Right lung (tissue), 5 donors: ENCODE measurements around the gene SORCS3. TPM values are rescaled to one million over a fixed set of nuclear protein-coding genes. Genes with fewer than 3 reads are reported as not detected.

Source experiments
- DNase-seq, 2 donors: peaks; one replicate each; pipeline ENCODE4 v3.0.0-alpha.2; 2013
- polyA plus RNA-seq, 5 donors: library from polyadenylated mRNA; unstranded; fragments of 120-200 nt; gene quantifications; one replicate each; pipeline versions ENCODE4 v1.2.1 to v1.2.3, GENCODE V29; 2013; ENCODE audit warnings: inconsistent platforms in 1 of 5, low replicate concordance in 1 of 5; ENCODE audit not compliant: insufficient read length in 5 of 5, insufficient read depth in 1 of 5

The SORCS3 gene
- polyA plus RNA-seq, 5 donors, result 0.03 to 0.12 (median 0.09) TPM

GRCh38 chr10:105094048-105094447 lies 453.0 kb downstream of the SORCS3 start:
- DNase-seq, result no peak

GRCh38 chr10:105096316-105096715 lies 455.2 kb downstream of the SORCS3 start:
- peak in 1 of 2 donors; percentile 28 for DNase-seq

GRCh38 chr10:105102977-105103376 lies 461.9 kb downstream of the SORCS3 start:
- DNase-seq, result no peak

GRCh38 chr10:105104297-105104696 lies 463.2 kb downstream of the SORCS3 start:
- DNase-seq, result no peak

GRCh38 chr10:105109164-105109563 lies 468.1 kb downstream of the SORCS3 start:
- DNase-seq, result no peak

GRCh38 chr10:105112862-105113261 lies 471.8 kb downstream of the SORCS3 start:
- no peak for DNase-seq

- DNase-seq, result no peak
Observed at GRCh38 chr10:105113666-105114065, 472.6 kb downstream of the SORCS3 start.

- no peak for DNase-seq
Observed at GRCh38 chr10:105121743-105122142, 480.7 kb downstream of the SORCS3 start.

- DNase-seq, result no peak
Observed at GRCh38 chr10:105128111-105128510, 487.0 kb downstream of the SORCS3 start.

- DNase-seq, result no peak
Observed at GRCh38 chr10:105138358-105138757, 497.3 kb downstream of the SORCS3 start.

- no peak for DNase-seq
Observed at GRCh38 chr10:105139363-105139896, 498.3 kb downstream of the SORCS3 start.

- no peak for DNase-seq
Observed at GRCh38 chr10:105140600-105140999, 499.5 kb downstream of the SORCS3 start.

GRCh38 chr10:105145711-105146110 lies 504.6 kb downstream of the SORCS3 start:
- DNase-seq, result no peak

- DNase-seq, result no peak
Observed at GRCh38 chr10:105146436-105146835, 505.3 kb downstream of the SORCS3 start.

- DNase-seq, result no peak
Observed at GRCh38 chr10:105148456-105148855, 507.4 kb downstream of the SORCS3 start.

- DNase-seq, result no peak
Observed at GRCh38 chr10:105148921-105149320, 507.8 kb downstream of the SORCS3 start.

GRCh38 chr10:105149371-105149891 lies 508.3 kb downstream of the SORCS3 start:
- DNase-seq, result no peak

- no peak for DNase-seq
Observed at GRCh38 chr10:105150259-105150880, 509.3 kb downstream of the SORCS3 start.

- DNase-seq, result peak; percentile 11 to 32
Observed at GRCh38 chr10:105154736-105155135, 513.6 kb downstream of the SORCS3 start.

- no peak for DNase-seq
Observed at GRCh38 chr10:105159268-105159667, 518.2 kb downstream of the SORCS3 start.

GRCh38 chr10:105161149-105161548 lies 520.1 kb downstream of the SORCS3 start:
- DNase-seq, result no peak

GRCh38 chr10:105161767-105162166 lies 520.7 kb downstream of the SORCS3 start:
- DNase-seq, result no peak

GRCh38 chr10:105170521-105170920 lies 529.4 kb downstream of the SORCS3 start:
- DNase-seq, result no peak

GRCh38 chr10:105171945-105172344 lies 530.9 kb downstream of the SORCS3 start:
- no peak for DNase-seq
